ENCODE data around the gene PNISR. TPM values are rescaled to one million over a fixed set of nuclear protein-coding genes. Genes with fewer than 3 reads are reported as not detected.

Gene PNISR, protein sequence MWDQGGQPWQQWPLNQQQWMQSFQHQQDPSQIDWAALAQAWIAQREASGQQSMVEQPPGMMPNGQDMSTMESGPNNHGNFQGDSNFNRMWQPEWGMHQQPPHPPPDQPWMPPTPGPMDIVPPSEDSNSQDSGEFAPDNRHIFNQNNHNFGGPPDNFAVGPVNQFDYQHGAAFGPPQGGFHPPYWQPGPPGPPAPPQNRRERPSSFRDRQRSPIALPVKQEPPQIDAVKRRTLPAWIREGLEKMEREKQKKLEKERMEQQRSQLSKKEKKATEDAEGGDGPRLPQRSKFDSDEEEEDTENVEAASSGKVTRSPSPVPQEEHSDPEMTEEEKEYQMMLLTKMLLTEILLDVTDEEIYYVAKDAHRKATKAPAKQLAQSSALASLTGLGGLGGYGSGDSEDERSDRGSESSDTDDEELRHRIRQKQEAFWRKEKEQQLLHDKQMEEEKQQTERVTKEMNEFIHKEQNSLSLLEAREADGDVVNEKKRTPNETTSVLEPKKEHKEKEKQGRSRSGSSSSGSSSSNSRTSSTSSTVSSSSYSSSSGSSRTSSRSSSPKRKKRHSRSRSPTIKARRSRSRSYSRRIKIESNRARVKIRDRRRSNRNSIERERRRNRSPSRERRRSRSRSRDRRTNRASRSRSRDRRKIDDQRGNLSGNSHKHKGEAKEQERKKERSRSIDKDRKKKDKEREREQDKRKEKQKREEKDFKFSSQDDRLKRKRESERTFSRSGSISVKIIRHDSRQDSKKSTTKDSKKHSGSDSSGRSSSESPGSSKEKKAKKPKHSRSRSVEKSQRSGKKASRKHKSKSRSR
- 20.4 to 31.2 TPM (median 28.4 TPM) in 5 replicates for total RNA-seq (2022; extraction: Qiagen RNA extraction)

DNA sequence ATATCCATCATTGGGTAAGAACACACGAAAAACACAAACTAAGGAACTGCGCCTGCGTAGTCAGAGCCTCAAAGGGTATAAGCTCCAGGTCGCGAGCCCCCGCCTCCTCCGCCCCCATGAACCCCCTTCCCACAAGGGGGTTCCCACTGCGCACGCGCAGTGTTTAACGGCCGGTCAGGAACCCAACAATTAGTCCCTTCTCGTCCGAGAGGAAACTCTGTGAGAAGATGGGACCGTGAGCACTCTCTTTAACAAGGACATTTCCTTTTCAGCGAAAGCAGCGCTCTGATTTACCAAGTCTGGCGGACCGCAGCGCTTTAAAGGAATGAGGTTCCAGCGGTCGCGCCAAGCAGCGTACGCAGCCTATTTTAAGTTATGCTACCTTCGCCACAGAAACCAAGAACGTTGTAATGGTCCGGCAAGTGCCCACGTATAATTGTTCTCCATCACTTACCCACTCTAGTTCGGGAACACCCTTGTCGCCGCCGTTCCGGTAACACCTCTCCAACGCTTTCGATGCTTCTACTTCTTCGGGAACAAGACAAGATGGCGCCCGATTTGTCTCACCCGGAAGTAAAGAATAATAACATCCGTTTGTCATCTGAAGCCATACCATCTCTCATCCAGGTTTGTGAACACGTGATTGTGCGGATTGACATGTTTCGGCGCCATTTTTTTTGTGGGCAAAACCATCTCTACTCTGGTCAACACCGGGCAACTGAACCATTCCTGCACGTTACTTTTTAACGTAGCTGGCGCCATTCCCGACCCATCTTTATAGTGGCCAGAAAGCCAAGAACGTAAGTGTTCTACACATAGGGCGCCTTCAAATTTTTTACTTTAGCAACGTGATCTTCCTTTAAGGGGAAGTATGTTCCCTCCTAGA is at the start of gene PNISR:
Gene PNISR (minus strand): TSS at position 548 of the 886 bp plus-strand sequence. CDS start 10,649 bp downstream, outside the sequence.

DNA sequence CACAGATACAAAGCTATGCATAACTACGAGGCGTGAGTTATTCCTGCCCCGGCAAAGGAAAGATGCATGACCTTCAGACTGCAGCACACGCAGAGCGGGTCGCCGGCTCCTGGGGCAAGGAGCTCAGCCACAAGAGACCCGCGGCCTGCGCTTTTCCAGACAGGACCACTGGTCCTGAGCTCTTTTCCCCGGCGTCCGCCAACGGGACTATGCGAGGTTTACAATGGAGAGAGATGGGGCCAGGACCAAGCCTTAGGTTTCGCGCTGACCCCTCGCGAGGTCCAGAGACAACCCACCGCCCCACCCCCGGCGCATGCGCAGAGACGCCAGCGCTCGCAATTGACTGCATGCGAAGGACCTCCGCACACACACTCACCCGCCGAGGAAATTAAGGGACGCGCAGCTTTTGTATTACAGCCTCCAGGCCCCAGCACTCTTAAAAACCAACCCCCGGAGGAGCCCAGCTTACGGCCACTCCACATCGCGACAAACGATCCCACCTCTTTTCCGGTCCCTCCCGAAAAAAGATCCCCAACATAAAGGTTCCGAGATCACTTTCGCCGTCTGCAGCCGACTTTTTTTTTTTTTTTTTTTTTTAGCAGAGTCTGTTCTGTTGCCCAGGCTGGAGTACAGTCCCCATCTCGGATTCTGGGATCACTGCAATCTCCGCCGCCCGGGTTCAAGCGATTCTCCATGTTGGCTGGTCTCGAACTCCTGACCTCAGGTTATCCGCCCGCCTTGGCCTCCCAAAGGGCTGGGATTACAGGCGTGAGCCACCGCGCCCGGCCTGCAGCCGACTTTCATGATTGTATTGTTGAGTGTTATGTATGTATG is 31.2 kb downstream of the PNISR start, which contains the start of gene COQ3:
Gene COQ3 (minus strand): TSS at position 498 of the 834 bp plus-strand sequence. CDS start 16 bp downstream, at position 482.

DNA sequence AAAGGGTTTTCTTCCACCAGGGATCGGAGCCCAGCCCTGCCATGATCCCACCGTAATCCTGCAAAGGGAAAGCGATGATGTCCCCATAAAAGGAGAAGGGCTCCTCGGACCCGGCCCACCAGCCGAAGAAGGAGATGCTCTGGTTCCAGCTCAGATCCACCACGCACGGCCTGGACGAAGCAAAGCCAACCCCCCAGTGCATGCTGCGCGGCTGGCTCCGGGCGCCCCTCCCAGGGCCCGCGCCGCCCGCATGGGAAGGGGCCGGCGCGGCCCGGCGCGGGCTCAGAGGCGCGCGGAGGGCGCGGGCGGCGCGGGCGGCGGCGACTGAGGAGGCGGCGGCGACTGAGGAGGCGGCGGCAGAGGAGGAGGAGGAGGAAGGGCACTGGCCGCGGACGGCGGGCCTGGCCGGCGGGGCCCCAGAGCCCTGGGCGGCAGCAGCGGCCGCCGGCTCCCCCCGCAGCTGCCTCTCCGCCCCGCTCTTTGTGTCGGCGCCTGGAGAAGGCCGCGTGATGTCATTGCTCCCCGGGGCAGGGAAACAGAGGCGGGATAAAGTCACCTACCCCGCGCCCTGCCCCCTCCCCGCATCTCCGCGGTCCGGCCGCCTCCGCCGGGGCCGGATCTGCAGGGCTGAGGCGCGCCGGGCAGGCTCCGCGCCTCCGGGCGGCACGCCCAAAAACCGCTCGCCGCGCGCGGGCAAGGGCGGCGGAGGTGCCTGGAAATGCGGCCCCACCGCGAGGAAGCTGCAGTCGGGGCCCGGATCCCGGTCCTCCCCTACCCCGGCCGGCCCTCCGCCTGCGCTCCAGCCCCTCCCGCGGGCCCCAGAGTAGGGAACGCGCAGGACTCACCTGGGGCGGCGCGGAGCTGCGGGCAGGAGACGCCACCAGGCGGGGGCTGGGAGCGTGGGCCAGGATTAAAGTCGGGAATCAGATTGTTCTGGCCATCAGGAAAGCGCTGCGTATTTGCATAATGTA is 75.7 kb downstream of the PNISR start, which contains the start of gene FAXC:
Gene FAXC (minus strand): TSS at position 504 of the 971 bp plus-strand sequence. CDS start 302 bp downstream, at position 202.

Other genes starting within 250 kb of the PNISR start
- gene FAXC, start 75.6 kb downstream of the PNISR start, total RNA-seq (2022; extraction: Qiagen RNA extraction): 5.9 to 7.7 TPM (median 6.8 TPM) in 5 replicates
- gene COQ3, start 31.1 kb downstream of the PNISR start, total RNA-seq (2022; extraction: Qiagen RNA extraction): 9.8 to 12.1 TPM (median 11.0 TPM) in 5 replicates
- 4.3 to 6.0 TPM (median 5.2 TPM) in 5 replicates for gene USP45, start 90.1 kb upstream of the PNISR start, total RNA-seq (2022; extraction: Qiagen RNA extraction)
- gene CCNC, start 143.4 kb upstream of the PNISR start, total RNA-seq (2022; extraction: Qiagen RNA extraction): 27.2 to 40.8 TPM (median 28.4 TPM) in 5 replicates
- gene PRDM13, start 181.5 kb upstream of the PNISR start, total RNA-seq (2022; extraction: Qiagen RNA extraction): 0.54 to 1.2 TPM (median 1.1 TPM) in 5 replicates

All from A549 treated with CORT108297 at 1 μM for 4 hours (cell line).